GM12801 (cell line): ENCODE measurements around the gene TRIM44.

Experiments used
- CTCF ChIP-seq: IDR thresholded peaks from one replicate; pipeline ENCODE4 v1.5.1; 2011; ENCODE audit warnings: control low read depth; ENCODE audit not compliant: insufficient read length; ENCODE audit errors: extremely low read depth

Gene TRIM44

GRCh38 chr11:35688023-35688422 is 25.4 kb downstream of the TRIM44 start:
- TF ChIP-seq CTCF, result no peak

GRCh38 chr11:35689081-35689996 is 26.8 kb downstream of the TRIM44 start:
- no peak for TF ChIP-seq CTCF

- no peak for TF ChIP-seq CTCF
Observed at GRCh38 chr11:35702126-35702525, 39.6 kb downstream of the TRIM44 start.

- no peak for TF ChIP-seq CTCF
Observed at GRCh38 chr11:35709376-35709775, 46.8 kb downstream of the TRIM44 start.

GRCh38 chr11:35711173-35711910 is 48.8 kb downstream of the TRIM44 start:
- no peak for TF ChIP-seq CTCF

- no peak for TF ChIP-seq CTCF
Observed at GRCh38 chr11:35711924-35712323, 49.3 kb downstream of the TRIM44 start.

- no peak for TF ChIP-seq CTCF
Observed at GRCh38 chr11:35712533-35712932, 50.0 kb downstream of the TRIM44 start.
